Activated naive CD4-positive, alpha-beta T cell treated with anti-CD3 and anti-CD28 coated beads, Interleukin-2, amount 10 ng/mL, durations not matched to agents 7 days and 5 days (primary cell): ENCODE results near the gene NLGN1.
"Not testable (repeated sequence)": the region's sequence is repeated elsewhere in the genome, so short reads cannot be mapped to it uniquely, and the experiment has no call there.

ENCODE experiments used
- CTCF ChIA-PET: fragments of 350-600 bp; sonication (Branson Sonifier 250); formaldehyde crosslinking; loops from one replicate; lab custom pipeline; 2021; ENCODE audit warnings: antibody characterized with exemption; lab: Charles Lee
- DNase-seq: peaks from one replicate; pipeline ENCODE4 v3.0.0-alpha.2; 2020
- H3K27ac Mint-ChIP-seq: one replicate; pipeline ENCODE4 v1.8.0; 2021; ENCODE audit warnings: mild to moderate bottlenecking, moderate library complexity, mixed read lengths
- H3K27me3 Mint-ChIP-seq: one replicate; pipeline ENCODE4 v1.8.0; 2021; ENCODE audit warnings: mild to moderate bottlenecking, mixed read lengths
- H3K36me3 Mint-ChIP-seq: one replicate; pipeline ENCODE4 v1.8.0; 2021; ENCODE audit warnings: mixed read lengths
- H3K4me1 Mint-ChIP-seq: one replicate; pipeline ENCODE4 v1.8.0; 2021; ENCODE audit warnings: mixed read lengths
- H3K4me3 Mint-ChIP-seq: one replicate; pipeline ENCODE4 v1.8.0; 2021; ENCODE audit warnings: mild to moderate bottlenecking, moderate library complexity, mixed read lengths
- H3K9me3 Mint-ChIP-seq: one replicate; pipeline ENCODE4 v1.8.0; 2021; ENCODE audit warnings: mixed read lengths

NLGN1 gene

DNA sequence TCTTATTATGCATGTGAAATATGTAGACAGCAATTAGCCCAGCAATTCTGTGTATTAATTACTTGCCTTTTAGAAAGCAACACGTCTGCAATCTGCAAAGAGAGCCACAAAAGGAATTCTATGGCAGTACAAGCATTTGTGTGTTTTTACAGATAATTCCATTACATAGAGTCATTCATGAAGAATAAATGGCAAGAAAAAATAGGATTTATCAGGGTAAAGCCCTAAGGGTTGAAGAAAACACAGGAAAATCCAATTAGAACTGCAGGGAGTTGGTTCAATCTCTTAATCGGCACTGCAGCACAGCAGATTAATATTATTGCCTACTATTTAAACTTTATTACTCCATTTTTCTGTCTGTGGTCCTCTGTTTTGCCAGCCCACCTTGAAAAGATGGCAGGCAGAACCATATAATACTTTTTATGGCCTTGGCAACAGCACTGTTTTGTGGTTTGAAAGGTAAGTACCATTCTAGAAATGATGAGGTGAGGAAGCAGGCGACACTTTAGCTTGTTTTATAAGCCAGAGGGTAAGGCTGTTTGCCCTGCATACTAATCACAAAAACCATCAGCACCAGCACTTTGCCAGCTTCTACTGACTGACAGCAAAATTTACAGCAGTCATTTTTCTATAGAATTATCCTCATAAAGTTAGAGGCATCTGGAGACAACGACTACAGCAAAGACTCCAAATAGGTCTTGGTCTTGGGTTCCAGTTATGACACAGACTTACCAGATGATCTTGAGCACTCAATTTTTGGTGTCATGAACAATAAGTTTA is 823.4 kb downstream of the NLGN1 start:
- H3K27ac Mint-ChIP-seq = no peak overlapping the region
- CTCF ChIA-PET = no interaction called here

DNA sequence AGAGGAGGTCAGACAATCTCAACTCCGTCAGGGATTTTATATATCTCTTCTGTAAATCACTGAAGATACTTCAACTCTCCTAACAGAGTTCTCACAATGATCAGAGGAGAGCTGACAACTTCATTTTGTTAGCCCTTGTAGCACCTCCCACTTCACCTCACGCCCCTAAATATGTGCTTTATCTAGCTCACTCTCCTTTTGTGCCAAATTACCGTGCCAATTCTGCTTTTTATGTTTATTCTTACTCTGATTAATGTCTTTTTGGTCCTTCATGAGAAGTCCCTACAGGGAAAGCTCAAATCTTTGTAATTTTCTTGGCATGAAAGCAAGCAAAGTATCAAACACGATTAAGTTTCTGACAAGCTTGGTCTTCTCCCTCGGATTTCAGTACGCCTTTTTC is 825.5 kb downstream of the NLGN1 start:
- no peaks in the 10 kb centered on the region for H3K27me3 Mint-ChIP-seq
- H3K36me3 Mint-ChIP-seq = no peaks in the 10 kb centered on the region
- no peak overlapping the region for H3K4me3 Mint-ChIP-seq
- no peak overlapping the region for H3K27ac Mint-ChIP-seq
- H3K9me3 Mint-ChIP-seq = peaks cover 2% of the 10 kb centered on the region
- DNase-seq = no peak
- H3K4me1 Mint-ChIP-seq = no peaks in the 10 kb centered on the region
- CTCF ChIA-PET = no interaction called here

More for the DNA sequence above, 823.4 kb downstream of the NLGN1 start:
- peaks cover 2% of the 10 kb centered on the region for H3K9me3 Mint-ChIP-seq
- peaks cover 10% of the 10 kb centered on the region for H3K4me1 Mint-ChIP-seq
- no peak overlapping the region for H3K4me3 Mint-ChIP-seq
- DNase-seq = no peak
- no peaks in the 10 kb centered on the region for H3K27me3 Mint-ChIP-seq
- H3K36me3 Mint-ChIP-seq = no peaks in the 10 kb centered on the region

GRCh38 chr3:174223626-174224025 is 826.1 kb downstream of the NLGN1 start:
- CTCF ChIA-PET = no interaction called here
- H3K27me3 Mint-ChIP-seq = no peaks in the 10 kb centered on the region

DNA sequence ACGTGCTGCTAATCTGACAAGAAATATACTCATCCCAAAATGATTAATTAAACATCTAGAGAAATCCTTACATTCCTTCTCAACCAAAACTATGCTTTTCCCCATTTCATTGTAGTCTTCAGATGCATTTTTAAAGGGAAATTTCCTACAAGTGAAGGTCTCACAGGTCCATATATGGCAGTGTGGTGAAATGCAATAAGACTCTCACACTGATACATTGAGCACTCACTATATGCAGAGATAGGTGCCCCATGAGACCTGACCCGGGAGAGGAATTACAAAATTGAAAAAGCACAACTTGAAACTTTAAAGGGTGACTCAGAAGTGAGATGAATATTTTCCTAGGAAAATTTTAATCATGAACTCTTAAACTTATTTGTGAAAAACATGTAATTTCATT is 832.4 kb downstream of the NLGN1 start:
- Mint-ChIP-seq H3K4me3 (no peak overlapping the region), H3K27ac (no peak overlapping the region), H3K27me3 (no peaks in the 10 kb centered on the region), H3K36me3 (no peaks in the 10 kb centered on the region), H3K4me1 (no peaks in the 10 kb centered on the region), H3K9me3 (peaks cover 2% of the 10 kb centered on the region)
- CTCF ChIA-PET = no interaction called here
- DNase-seq = no peak

More at GRCh38 chr3:174223626-174224025, 826.1 kb downstream of the NLGN1 start:
- H3K4me3 Mint-ChIP-seq = no peak overlapping the region
- H3K36me3 Mint-ChIP-seq = no peaks in the 10 kb centered on the region
- no peak overlapping the region for H3K27ac Mint-ChIP-seq
- no peak for DNase-seq
- no peaks in the 10 kb centered on the region for H3K4me1 Mint-ChIP-seq
- H3K9me3 Mint-ChIP-seq = peaks cover 2% of the 10 kb centered on the region

GRCh38 chr3:174232028-174232657 is 834.6 kb downstream of the NLGN1 start:
- H3K9me3 Mint-ChIP-seq, H3K4me3 Mint-ChIP-seq, H3K4me1 Mint-ChIP-seq, CTCF ChIA-PET, H3K27me3 Mint-ChIP-seq, DNase-seq, H3K36me3 Mint-ChIP-seq, H3K27ac Mint-ChIP-seq: not testable (repeated sequence)

DNA sequence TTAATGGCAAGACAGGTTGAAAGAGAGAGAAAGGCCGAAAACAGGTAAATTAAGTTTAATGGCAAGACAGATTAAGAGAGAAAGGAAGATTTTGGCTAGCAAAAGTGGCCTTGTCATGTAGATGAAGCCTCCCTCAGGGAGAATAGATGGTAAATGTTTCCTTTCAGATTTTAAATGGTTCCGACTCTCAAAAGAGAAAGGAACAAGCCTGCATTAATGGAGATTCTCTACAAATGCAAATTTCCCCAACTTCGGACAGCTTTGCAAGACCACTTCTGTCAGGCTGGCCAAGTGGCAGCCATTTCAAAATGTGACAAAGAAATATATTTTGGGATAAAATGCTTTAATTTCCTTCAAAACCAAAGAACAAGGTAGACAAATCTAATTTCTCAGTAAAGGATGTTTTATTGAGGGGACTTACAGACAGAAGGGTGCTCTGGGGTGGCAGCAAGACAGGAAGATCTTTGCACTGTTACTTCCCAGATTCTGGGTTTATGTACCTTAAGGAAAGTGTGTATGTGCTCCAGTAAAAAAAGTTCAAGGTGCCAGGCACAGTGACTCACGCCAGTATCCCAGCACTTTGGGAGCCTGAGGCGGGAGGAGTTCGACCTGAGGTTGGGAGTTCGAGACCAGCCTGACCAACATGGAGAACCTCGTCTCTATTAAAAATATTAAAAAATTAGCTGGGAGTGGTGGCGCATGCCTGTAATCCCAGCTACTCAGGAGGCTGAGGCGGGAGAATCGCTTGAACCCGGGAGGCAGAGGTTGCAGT is 835.3 kb downstream of the NLGN1 start:
- no peak for DNase-seq
- Mint-ChIP-seq H3K27me3 (no peaks in the 10 kb centered on the region), H3K36me3 (no peaks in the 10 kb centered on the region), H3K9me3 (peaks cover 2% of the 10 kb centered on the region), H3K4me3 (no peak overlapping the region), H3K4me1 (no peaks in the 10 kb centered on the region), H3K27ac (no peak overlapping the region)
- CTCF ChIA-PET = no interaction called here

GRCh38 chr3:174233511-174233910 is 836.0 kb downstream of the NLGN1 start:
- DNase-seq = no peak
- H3K36me3 Mint-ChIP-seq = no peaks in the 10 kb centered on the region
- H3K27me3 Mint-ChIP-seq = no peaks in the 10 kb centered on the region
- CTCF ChIA-PET = no interaction called here
- no peaks in the 10 kb centered on the region for H3K4me1 Mint-ChIP-seq
- H3K27ac Mint-ChIP-seq = no peak overlapping the region
- peaks cover 2% of the 10 kb centered on the region for H3K9me3 Mint-ChIP-seq
- H3K4me3 Mint-ChIP-seq = no peak overlapping the region

- no peaks in the 10 kb centered on the region for H3K27me3 Mint-ChIP-seq
- no peaks in the 10 kb centered on the region for H3K4me1 Mint-ChIP-seq
- CTCF ChIA-PET = no interaction called here
- no peak overlapping the region for H3K27ac Mint-ChIP-seq
- peaks cover 2% of the 10 kb centered on the region for H3K9me3 Mint-ChIP-seq
- no peak for DNase-seq
- H3K4me3 Mint-ChIP-seq = no peak overlapping the region
- no peaks in the 10 kb centered on the region for H3K36me3 Mint-ChIP-seq
Measured at GRCh38 chr3:174242311-174243041, 844.9 kb downstream of the NLGN1 start.

DNA sequence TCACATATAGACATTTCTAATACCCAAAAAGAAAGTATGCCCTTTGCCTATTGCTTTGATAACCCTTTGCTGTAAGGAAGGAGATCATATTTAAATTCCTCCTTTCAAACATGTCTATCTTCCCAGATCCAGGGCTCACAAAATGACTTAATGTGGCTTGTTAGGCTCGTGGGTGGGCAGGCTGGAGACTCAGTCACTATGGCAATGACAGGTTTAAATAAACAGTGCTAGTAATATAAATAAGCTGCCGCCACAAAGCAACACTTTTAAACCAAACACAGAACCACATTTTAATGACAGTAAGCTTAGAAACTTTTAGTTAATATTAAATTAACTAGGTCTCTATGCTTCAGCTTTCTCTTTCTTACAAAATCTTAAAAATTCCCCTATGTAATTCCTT is 845.6 kb downstream of the NLGN1 start:
- Mint-ChIP-seq H3K27me3 (no peaks in the 10 kb centered on the region), H3K36me3 (no peaks in the 10 kb centered on the region), H3K4me3 (no peak overlapping the region), H3K27ac (no peak overlapping the region), H3K4me1 (no peaks in the 10 kb centered on the region), H3K9me3 (peaks cover 2% of the 10 kb centered on the region)
- DNase-seq = no peak
- CTCF ChIA-PET = no interaction called here

- CTCF ChIA-PET = no interaction called here
- H3K4me3 Mint-ChIP-seq = no peak overlapping the region
- no peak for DNase-seq
- no peaks in the 10 kb centered on the region for H3K27me3 Mint-ChIP-seq
- H3K36me3 Mint-ChIP-seq = no peaks in the 10 kb centered on the region
- no peaks in the 10 kb centered on the region for H3K9me3 Mint-ChIP-seq
- no peaks in the 10 kb centered on the region for H3K4me1 Mint-ChIP-seq
- H3K27ac Mint-ChIP-seq = no peak overlapping the region
Measured at GRCh38 chr3:174247687-174248152, 850.2 kb downstream of the NLGN1 start.

DNA sequence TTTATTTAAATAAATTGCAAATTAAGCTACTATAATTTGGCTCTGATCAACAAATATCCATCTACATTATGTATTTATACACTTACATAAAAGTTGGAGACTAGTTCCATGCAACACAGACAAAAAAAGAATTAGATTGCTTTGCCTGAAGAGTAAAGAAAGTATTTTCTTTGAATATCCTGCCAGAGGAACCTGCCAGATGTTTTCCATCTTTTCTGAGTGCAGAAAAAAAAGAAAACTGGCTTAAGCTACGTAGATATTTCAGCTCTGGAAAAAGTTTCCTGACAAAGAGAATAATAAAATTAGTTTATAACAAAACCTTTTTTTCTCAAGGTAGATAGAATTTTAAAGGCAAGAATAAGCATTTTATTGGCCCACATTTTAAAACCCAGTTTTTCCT is 854.1 kb downstream of the NLGN1 start:
- peaks cover 2% of the 10 kb centered on the region for H3K9me3 Mint-ChIP-seq
- H3K27ac Mint-ChIP-seq = no peak overlapping the region
- H3K27me3 Mint-ChIP-seq = no peaks in the 10 kb centered on the region
- CTCF ChIA-PET = no interaction called here
- no peak overlapping the region for H3K4me3 Mint-ChIP-seq
- H3K36me3 Mint-ChIP-seq = no peaks in the 10 kb centered on the region
- no peaks in the 10 kb centered on the region for H3K4me1 Mint-ChIP-seq
- no peak for DNase-seq

DNA sequence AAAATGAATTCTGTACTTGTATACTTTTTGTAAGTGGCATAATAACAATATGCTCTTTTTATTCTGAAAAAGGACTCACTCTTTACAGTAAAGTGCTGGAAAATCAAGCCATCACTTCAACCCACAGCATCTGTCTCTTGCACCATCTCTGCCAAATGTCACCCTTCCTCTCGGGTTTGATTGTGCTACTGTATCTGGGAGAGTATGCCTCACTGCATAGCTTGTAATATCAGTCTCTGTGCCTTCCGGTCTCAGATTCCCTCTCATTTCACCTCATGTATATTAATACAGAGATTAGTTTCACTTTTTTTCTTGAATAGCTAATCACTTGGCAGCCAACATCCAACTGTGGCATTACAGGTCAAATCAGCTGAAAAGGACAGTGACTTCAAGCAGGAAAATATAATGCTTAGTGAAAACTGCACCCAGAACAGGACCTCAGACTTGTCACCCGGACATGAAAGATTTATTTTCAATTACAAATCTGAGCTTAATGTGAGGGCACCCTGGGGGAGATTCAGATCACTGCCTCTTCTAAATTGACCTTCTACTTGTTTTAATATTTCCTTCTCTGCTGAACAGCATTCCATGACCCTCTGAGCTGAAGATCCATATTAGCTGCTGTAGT is 855.8 kb downstream of the NLGN1 start:
- no peak overlapping the region for H3K4me3 Mint-ChIP-seq
- CTCF ChIA-PET = no interaction called here
- H3K36me3 Mint-ChIP-seq = no peaks in the 10 kb centered on the region
- no peak for DNase-seq
- H3K27ac Mint-ChIP-seq = no peak overlapping the region
- H3K27me3 Mint-ChIP-seq = no peaks in the 10 kb centered on the region
- H3K4me1 Mint-ChIP-seq = no peaks in the 10 kb centered on the region
- peaks cover 2% of the 10 kb centered on the region for H3K9me3 Mint-ChIP-seq

- DNase-seq = no peak
- CTCF ChIA-PET = no interaction called here
- H3K27ac Mint-ChIP-seq = no peak overlapping the region
- H3K9me3 Mint-ChIP-seq = peaks cover 4% of the 10 kb centered on the region
- H3K4me3 Mint-ChIP-seq = no peak overlapping the region
- H3K36me3 Mint-ChIP-seq = no peaks in the 10 kb centered on the region
- H3K27me3 Mint-ChIP-seq = no peaks in the 10 kb centered on the region
- no peaks in the 10 kb centered on the region for H3K4me1 Mint-ChIP-seq
Measured at GRCh38 chr3:174253940-174254339, 856.4 kb downstream of the NLGN1 start.

DNA sequence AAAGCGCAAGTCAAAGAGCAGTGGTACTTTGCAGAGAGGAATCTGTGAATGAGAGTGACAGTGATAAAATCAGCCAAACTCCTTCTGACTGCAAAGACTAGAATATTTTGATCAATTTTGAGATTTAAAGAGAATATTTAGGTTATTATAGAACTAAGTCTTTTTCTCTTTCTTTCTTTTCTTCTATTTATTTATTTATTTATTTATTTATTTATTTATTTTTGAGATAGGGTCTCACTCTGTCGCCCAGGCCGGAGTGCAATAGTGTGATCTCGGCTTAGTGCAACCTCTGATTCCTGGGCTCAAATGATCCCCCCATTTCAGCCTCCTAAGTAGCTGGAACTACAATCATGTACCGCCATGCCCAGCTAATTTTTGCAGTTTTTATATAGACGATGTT is 857.9 kb downstream of the NLGN1 start:
- Mint-ChIP-seq H3K27ac (no peak overlapping the region), H3K36me3 (no peaks in the 10 kb centered on the region), H3K4me3 (no peak overlapping the region), H3K9me3 (peaks cover 4% of the 10 kb centered on the region), H3K4me1 (no peaks in the 10 kb centered on the region), H3K27me3 (no peaks in the 10 kb centered on the region)
- CTCF ChIA-PET = no interaction called here
- no peak for DNase-seq
